ENCODE measurements around the gene CHD5. TPM values are rescaled to one million over a fixed set of nuclear protein-coding genes. Genes with fewer than 3 reads are reported as not detected.

Gene CHD5
- total RNA-seq, 4 donors from 2014 or later: 0.05 TPM; not detected in 3

DNA sequence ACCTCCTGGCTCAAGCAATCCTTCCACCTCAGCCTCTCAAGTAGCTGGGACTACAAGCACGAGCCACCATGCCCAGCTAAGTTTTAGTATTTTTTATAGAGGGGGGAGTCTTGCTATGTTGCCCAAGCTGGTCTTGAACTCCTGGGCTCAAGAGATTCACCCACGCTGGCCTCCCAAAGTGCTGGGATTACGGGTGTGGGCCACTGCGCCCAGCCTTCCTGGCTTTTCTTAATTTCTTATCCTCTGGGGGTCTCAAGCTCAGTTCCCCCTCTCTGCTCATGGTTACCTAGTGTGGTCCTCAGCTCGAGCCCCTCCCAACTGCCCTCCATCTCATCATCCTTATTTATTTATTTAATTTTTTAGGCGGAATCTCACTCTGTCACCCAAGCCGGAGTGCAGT, 22.1 kb upstream of the CHD5 start:
- DNase-seq (no peak), ATAC-seq (no peak)
- Histone ChIP-seq H3K4me1 (peaks cover 20 to 38% of the 10 kb centered on the region in 2 donors), H3K36me3 (no peaks in the 10 kb centered on the region), H3K4me3 (no peak overlapping the region), H3K27me3 (peaks cover 7 to 18% (median 16%) of the 10 kb centered on the region in 3 donors), H3K27ac (no peak overlapping the region), H3K9me3 (no peaks in the 10 kb centered on the region)
- TF ChIP-seq CTCF (IDR thresholded peaks at IDR 0.05 in 4 of 5, conservative IDR thresholded peaks at IDR 0.05 in 1 of 5) (no peak), POLR2A (IDR thresholded peaks at IDR 0.05) (no peak)
- intact Hi-C loops (cut with DNase I; ENCODE audit: low total_unique reads) (no loop called here), in situ Hi-C loops (cut with MboI; ENCODE audit: low sequenced_read_pairs in 4 of 4) (no loop called here)

- ATAC-seq (no peak), DNase-seq (no peak)
- H3K27me3 ChIP-seq: peaks cover 2 to 6% (median 2%) of the 10 kb centered on the region in 3 donors
- peaks cover 0 to 15% of the 10 kb centered on the region in 2 donors for H3K36me3 ChIP-seq
- intact Hi-C loops (cut with DNase I; ENCODE audit: low total_unique reads): no loop called here
- in situ Hi-C loops (cut with MboI; ENCODE audit: low sequenced_read_pairs in 4 of 4): no loop called here
- H3K9me3 ChIP-seq: no peaks in the 10 kb centered on the region
- peak overlapping the region; percentile 56 to 92 (median 84) for H3K4me3 ChIP-seq
- TF ChIP-seq CTCF (IDR thresholded peaks at IDR 0.05 in 4 of 5, conservative IDR thresholded peaks at IDR 0.05 in 1 of 5) (no peak), POLR2A (IDR thresholded peaks at IDR 0.05) (no peak)
- H3K27ac ChIP-seq: peak overlapping the region; percentile 82 to 84 (median 83)
- peaks cover 13 to 24% of the 10 kb centered on the region in 2 donors for H3K4me1 ChIP-seq
Measured at GRCh38 chr1:6200188-6200809, 20.2 kb upstream of the CHD5 start.

- intact Hi-C loops (cut with DNase I; ENCODE audit: low total_unique reads): loop anchor here (1.0 to 2.0 kb wide), 3 partner anchors 37 to 207 kb away; partner anchors contain the start of genes ACOT7 and NPHP4
Measured at GRCh38 chr1:6199298-6200187, 19.4 kb upstream of the CHD5 start, which contains the start of gene RPL22. RPL22 (minus strand) TSS chr1:6199595; CDS start chr1:6199573, 22 bp downstream.

More at GRCh38 chr1:6199298-6200187, 19.4 kb upstream of the CHD5 start, which contains the start of gene RPL22:
- Histone ChIP-seq H3K4me3 (peak within 1 kb of the TSS; percentile 78 to 96 (median 91)), H3K36me3 (peaks cover 0 to 23% of the 10 kb centered on the region in 2 donors), H3K4me1 (peaks cover 13 to 21% of the 10 kb centered on the region in 2 donors), H3K27ac (peak within 1 kb of the TSS; percentile 82 to 84 (median 83)), H3K27me3 (no peaks in the 10 kb centered on the region), H3K9me3 (no peaks in the 10 kb centered on the region)
- ATAC-seq (peak; percentile 98 to 100), DNase-seq (peak; percentile 97 to 98)
- in situ Hi-C loops (cut with MboI; ENCODE audit: low sequenced_read_pairs in 4 of 4): no loop called here
- TF ChIP-seq POLR2A (IDR thresholded peaks at IDR 0.05): peak; percentile 64 to 69
- peak in 1 of 5 experiments; percentile 12 for TF ChIP-seq CTCF (IDR thresholded peaks at IDR 0.05 in 4 of 5, conservative IDR thresholded peaks at IDR 0.05 in 1 of 5)

All from gastrocnemius medialis (tissue), 4 donors.